HepG2 (cell line): ENCODE measurements around the gene TAPBP. TPM values are rescaled to one million over a fixed set of nuclear protein-coding genes. Genes with fewer than 3 reads are reported as not detected.

ENCODE experiments used
- AHDC1 ChIP-seq: sonication (generic); formaldehyde crosslinking; IDR thresholded peaks from 2 replicates; pipeline ENCODE4 v1.5.1; 2020; ENCODE audit warnings: mild to moderate bottlenecking, missing genetic modification reagents, borderline replicate concordance
- ATF6 ChIP-seq: sonication (generic); formaldehyde crosslinking; conservative IDR thresholded peaks from 2 replicates; pipeline ENCODE4 v1.4.0; 2020; ENCODE audit warnings: missing genetic modification reagents
- CBX2 ChIP-seq, 2 experiments: fragments of 200-600 bp in 1 of 2; sonication (generic); formaldehyde crosslinking in 1 of 2; IDR thresholded peaks; 2 replicates each; pipeline versions ENCODE4 v1.7.0 to v1.8.1; 2018 to 2022; ENCODE audit warnings: low read depth in 2 of 2, low read length in 1 of 2, mild to moderate bottlenecking in 1 of 2, missing genetic modification reagents in 1 of 2
- IRX3 ChIP-seq: sonication (generic); formaldehyde crosslinking; IDR thresholded peaks from 2 replicates; pipeline ENCODE4 v1.8.1; 2023; ENCODE audit warnings: mild to moderate bottlenecking, low read depth, missing genetic modification reagents, borderline replicate concordance
- KLF15 ChIP-seq: sonication (generic); formaldehyde crosslinking; IDR thresholded peaks from 2 replicates; pipeline ENCODE4 v1.8.1; 2023; ENCODE audit warnings: borderline replicate concordance, mild to moderate bottlenecking, inconsistent platforms, missing genetic modification reagents, mixed read lengths
- MTA3 ChIP-seq: sonication (generic); formaldehyde crosslinking; IDR thresholded peaks from 2 replicates; pipeline ENCODE4 v1.4.0; 2020; ENCODE audit warnings: missing genetic modification reagents
- NRL ChIP-seq: sonication (generic); formaldehyde crosslinking; IDR thresholded peaks from 2 replicates; pipeline ENCODE4 v1.5.0; 2020; ENCODE audit warnings: missing genetic modification reagents, mild to moderate bottlenecking, moderate library complexity, borderline replicate concordance
- TOPORS ChIP-seq: sonication (generic); formaldehyde crosslinking; IDR thresholded peaks from 2 replicates; pipeline ENCODE4 v1.8.0; 2023; ENCODE audit warnings: mild to moderate bottlenecking, missing genetic modification reagents
- ZBTB34 ChIP-seq: sonication (generic); formaldehyde crosslinking; IDR thresholded peaks from 2 replicates; pipeline ENCODE4 v1.8.0; 2022; ENCODE audit warnings: mild to moderate bottlenecking, missing genetic modification reagents
- ZMYM3 ChIP-seq: sonication (generic); formaldehyde crosslinking; IDR thresholded peaks from 2 replicates; pipeline ENCODE4 v1.5.1; 2020; ENCODE audit warnings: mild to moderate bottlenecking, missing genetic modification reagents
- ZNF280D ChIP-seq: sonication (generic); formaldehyde crosslinking; IDR thresholded peaks from 2 replicates; pipeline ENCODE4 v1.5.1; 2020; ENCODE audit warnings: mild to moderate bottlenecking, missing genetic modification reagents
- ZNF317 ChIP-seq: sonication (generic); formaldehyde crosslinking; IDR thresholded peaks from 2 replicates; pipeline ENCODE4 v1.5.0; 2020; ENCODE audit warnings: mild to moderate bottlenecking, missing genetic modification reagents
- ZNF644 ChIP-seq: IDR thresholded peaks from 2 replicates; pipeline ENCODE4 v1.6.1; 2016; ENCODE audit warnings: low read depth
- polyA plus RNA-seq, 8 experiments: library from polyadenylated mRNA; depleted of rRNA in 3 of 8; stranded (reverse) in 7 of 8; unstranded in 1 of 8; fragments of >200 nt; fragmentation: Illumina TruSeq in 4 of 8; extraction: Trizol in 4 of 8; gene quantifications; 2 replicates each; pipeline versions ENCODE4 v1.2.1 to v1.2.3, GENCODE V29; 2011 to 2016; ENCODE audit warnings: low read depth in 4 of 8, missing spikeins in 1 of 8, mixed read lengths in 1 of 8; ENCODE audit not compliant: insufficient read depth in 1 of 8
- total RNA-seq, 5 experiments: library from RNA; depleted of rRNA; stranded (reverse); fragments of >200 nt; fragmentation: Illumina TruSeq; extraction: Trizol; gene quantifications; 2 replicates each; pipeline ENCODE4 v1.2.3, GENCODE V29; 2016; ENCODE audit warnings: low read depth in 1 of 5

Gene TAPBP
- total and polyA plus RNA-seq, 2 of the 13 experiments (the other 11 are each of a cell fraction or from before 2014, with no cell fraction given) = 27.4 to 32.3 TPM

GRCh38 chr6:33299237-33299944, 14.5 kb downstream of the TAPBP start (continued):
- TF ChIP-seq ATF6 (CRISPR knock-in tag) (no peak; the same call in 1 of the 2 replicates), TOPORS (CRISPR knock-in tag) (no peak; the same call in 1 of the 2 replicates), IRX3 (peak; percentile 59; the same call in 1 of the 2 replicates), CBX2 (IDR thresholded peaks at IDR 0.05; ENCODE audit: low read depth, low read length) (no peak), CBX2 (CRISPR knock-in tag; IDR thresholded peaks at IDR 0.05; ENCODE audit: low read depth) (peak; percentile 68; the same call in 1 of the 2 replicates), ZNF317 (peak; percentile 93), ZNF644 (CRISPR knock-in tag) (no peak), ZMYM3 (CRISPR knock-in tag) (no peak; the same call in 1 of the 2 replicates), ZNF280D (CRISPR knock-in tag) (peak; percentile 77; the same call in 1 of the 2 replicates), NRL (CRISPR knock-in tag) (peak; percentile 68; the same call in 1 of the 2 replicates), KLF15 (CRISPR knock-in tag) (peak; percentile 82; the same call in 1 of the 2 replicates), AHDC1 (peak; percentile 69; the same call in 1 of the 2 replicates), MTA3 (no peak), ZBTB34 (CRISPR knock-in tag) (no peak)
